Vagina (tissue), 2 donors: ENCODE results near the gene UGDH. TPM values are rescaled to one million over a fixed set of nuclear protein-coding genes. Genes with fewer than 3 reads are reported as not detected.

Source experiments
- DNase-seq, 2 donors: peaks; one replicate each; pipeline ENCODE4 v3.0.0-alpha.2; 2017; ENCODE audit errors: extremely low spot score in 2 of 2
- H3K27ac ChIP-seq: fragments of 200-600 bp; sonication (generic); one replicate; pipeline ENCODE4 v1.5.1; 2019
- H3K27me3 ChIP-seq: fragments of 200-600 bp; sonication (generic); one replicate; pipeline ENCODE4 v1.5.1; 2019
- H3K36me3 ChIP-seq, 2 donors: fragments of 200-600 bp; sonication (generic); one replicate each; pipeline ENCODE4 v1.5.1; 2017 to 2019
- H3K4me1 ChIP-seq: fragments of 200-600 bp; sonication (generic); one replicate; pipeline ENCODE4 v1.5.1; 2019
- H3K4me3 ChIP-seq, 2 donors: fragments of 200-600 bp; sonication (generic); 1 replicate in 1 of 2; 2 replicates in 1 of 2; pipeline ENCODE4 v1.5.1; 2016 to 2019
- H3K9me3 ChIP-seq: fragments of 200-600 bp; sonication (generic); one replicate; pipeline ENCODE4 v1.5.1; 2019
- CTCF ChIP-seq, 3 experiments: fragments of 450-650 bp in 2 of 3; fragments of 200-600 bp in 1 of 3; sonication (generic) in 1 of 3; IDR thresholded peaks; one replicate each; pipeline ENCODE4 v1.5.1; 2017 to 2019; ENCODE audit warnings: antibody characterized with exemption in 3 of 3, mild to moderate bottlenecking in 2 of 3, moderate library complexity in 2 of 3
- POLR2A ChIP-seq, 2 donors: fragments of 450-650 bp; IDR thresholded peaks; one replicate each; pipeline ENCODE4 v1.6.1; 2017; ENCODE audit warnings: antibody characterized with exemption in 2 of 2, mild to moderate bottlenecking in 2 of 2, moderate library complexity in 2 of 2
- POLR2AphosphoS5 ChIP-seq, 2 donors: sonication (generic); formaldehyde crosslinking; IDR thresholded peaks; one replicate each; pipeline ENCODE4 v1.9.0; 2017; ENCODE audit warnings: antibody characterized with exemption in 2 of 2, mild to moderate bottlenecking in 2 of 2, low read depth in 1 of 2; ENCODE audit not compliant: insufficient read depth in 1 of 2
- intact Hi-C: fragments of 100-400 bp; cut with DNase I; formaldehyde crosslinking; loops from one replicate; pipeline ENCODE4 v1.15.1; 2023
- total RNA-seq: library from RNA; depleted of rRNA; stranded (reverse); fragments of >200 nt; gene quantifications from one replicate; pipeline ENCODE4 v1.2.3, GENCODE V29; 2016

Gene UGDH
- total RNA-seq, 1 donor from 2014 or later, result 43.5 TPM

- Histone ChIP-seq H3K4me1 (peaks cover 36% of the 10 kb centered on the region), H3K27me3 (no peaks in the 10 kb centered on the region), H3K9me3 (no peaks in the 10 kb centered on the region), H3K4me3 (peak overlapping the region; percentile 80 to 90), H3K36me3 (peaks cover 0 to 57% of the 10 kb centered on the region in 2 donors), H3K27ac (peak overlapping the region; percentile 98)
- TF ChIP-seq CTCF (IDR thresholded peaks at IDR 0.05), result no peak
- TF ChIP-seq POLR2AphosphoS5 (IDR thresholded peaks at IDR 0.05; ENCODE audit: insufficient read depth in 1 of 2, low read depth in 1 of 2), result no peak
- no peak for TF ChIP-seq POLR2A (IDR thresholded peaks at IDR 0.05)
- intact Hi-C loops, result loop anchor here (5.0 kb wide), 1 partner anchor 70 kb away; the partner anchor contains the start of gene UGDH
- DNase-seq, result no peak
Measured at GRCh38 chr4:39456946-39457763, 70.1 kb downstream of the UGDH start.

GRCh38 chr4:39455486-39455885 lies 71.8 kb downstream of the UGDH start:
- no peak for DNase-seq
- H3K27me3 ChIP-seq, result no peaks in the 10 kb centered on the region
- H3K4me3 ChIP-seq, result no peak overlapping the region
- no peak for TF ChIP-seq POLR2A (IDR thresholded peaks at IDR 0.05)
- no peak for TF ChIP-seq POLR2AphosphoS5 (IDR thresholded peaks at IDR 0.05; ENCODE audit: insufficient read depth in 1 of 2, low read depth in 1 of 2)
- TF ChIP-seq CTCF (IDR thresholded peaks at IDR 0.05), result no peak
- intact Hi-C loops, result loop anchor here (5.0 kb wide), 1 partner anchor 72 kb away; the partner anchor contains the start of gene UGDH
- no peaks in the 10 kb centered on the region for H3K9me3 ChIP-seq
- peaks cover 36% of the 10 kb centered on the region for H3K4me1 ChIP-seq
- no peak overlapping the region for H3K27ac ChIP-seq
- H3K36me3 ChIP-seq, result peaks cover 0 to 61% of the 10 kb centered on the region in 2 donors

GRCh38 chr4:39453738-39454137 lies 73.5 kb downstream of the UGDH start:
- Histone ChIP-seq H3K27ac (no peak overlapping the region), H3K4me3 (no peak overlapping the region), H3K4me1 (peaks cover 36% of the 10 kb centered on the region), H3K36me3 (peaks cover 0 to 61% of the 10 kb centered on the region in 2 donors), H3K27me3 (no peaks in the 10 kb centered on the region), H3K9me3 (no peaks in the 10 kb centered on the region)
- no peak for TF ChIP-seq POLR2AphosphoS5 (IDR thresholded peaks at IDR 0.05; ENCODE audit: insufficient read depth in 1 of 2, low read depth in 1 of 2)
- TF ChIP-seq CTCF (IDR thresholded peaks at IDR 0.05), result no peak
- no peak for TF ChIP-seq POLR2A (IDR thresholded peaks at IDR 0.05)
- no peak for DNase-seq
- intact Hi-C loops, result no loop called here

- no peak overlapping the region for H3K27ac ChIP-seq
- intact Hi-C loops, result no loop called here
- H3K4me1 ChIP-seq, result peaks cover 33% of the 10 kb centered on the region
- no peak for DNase-seq
- no peak for TF ChIP-seq CTCF (IDR thresholded peaks at IDR 0.05)
- no peak for TF ChIP-seq POLR2AphosphoS5 (IDR thresholded peaks at IDR 0.05; ENCODE audit: insufficient read depth in 1 of 2, low read depth in 1 of 2)
- TF ChIP-seq POLR2A (IDR thresholded peaks at IDR 0.05), result no peak
- no peaks in the 10 kb centered on the region for H3K27me3 ChIP-seq
- no peaks in the 10 kb centered on the region for H3K9me3 ChIP-seq
- peaks cover 0 to 61% of the 10 kb centered on the region in 2 donors for H3K36me3 ChIP-seq
- no peak overlapping the region for H3K4me3 ChIP-seq
Measured at GRCh38 chr4:39452860-39453587, 74.2 kb downstream of the UGDH start.
